GM15510 (cell line): ENCODE measurements around the gene SLC6A13.

Source experiments
- POLR2A ChIP-seq: IDR thresholded peaks from 3 replicates; pipeline ENCODE4 v1.6.1; 2011; ENCODE audit warnings: borderline replicate concordance; ENCODE audit not compliant: insufficient read length; ENCODE audit errors: extremely low read depth

Gene SLC6A13

GRCh38 chr12:186006-186625 lies 76.5 kb downstream of the SLC6A13 start:
- TF ChIP-seq POLR2A, result no peak

GRCh38 chr12:185576-185955 lies 77.1 kb downstream of the SLC6A13 start:
- no peak for TF ChIP-seq POLR2A

- TF ChIP-seq POLR2A, result no peak
Measured at GRCh38 chr12:184811-185575, 77.6 kb downstream of the SLC6A13 start.

GRCh38 chr12:182381-182892 lies 80.2 kb downstream of the SLC6A13 start:
- TF ChIP-seq POLR2A, result no peak

GRCh38 chr12:181921-182320 lies 80.7 kb downstream of the SLC6A13 start:
- TF ChIP-seq POLR2A, result no peak

- no peak for TF ChIP-seq POLR2A
Measured at GRCh38 chr12:180445-180844, 82.2 kb downstream of the SLC6A13 start.

- no peak for TF ChIP-seq POLR2A
Measured at GRCh38 chr12:179885-180284, 82.8 kb downstream of the SLC6A13 start.

- no peak for TF ChIP-seq POLR2A
Measured at GRCh38 chr12:179131-179884, 83.3 kb downstream of the SLC6A13 start.

GRCh38 chr12:178829-179109 lies 83.9 kb downstream of the SLC6A13 start:
- no peak for TF ChIP-seq POLR2A

- no peak for TF ChIP-seq POLR2A
Measured at GRCh38 chr12:177980-178828, 84.4 kb downstream of the SLC6A13 start.

GRCh38 chr12:177336-177979 lies 85.2 kb downstream of the SLC6A13 start:
- no peak for TF ChIP-seq POLR2A

GRCh38 chr12:176321-177181 lies 86.1 kb downstream of the SLC6A13 start:
- TF ChIP-seq POLR2A, result no peak

GRCh38 chr12:175759-176158 lies 86.9 kb downstream of the SLC6A13 start:
- no peak for TF ChIP-seq POLR2A
